Common myeloid progenitor, CD34-positive (primary cell): Measurements from ENCODE around the gene CDH13.

ENCODE experiments used
- CTCF ChIA-PET: fragments of 350-600 bp; sonication (Branson Sonifier 250); formaldehyde crosslinking; loops from one replicate; lab custom pipeline; 2021; ENCODE audit warnings: antibody characterized with exemption; lab: Charles Lee
- POLR2A ChIA-PET: fragments of 350-600 bp; sonication (Branson Sonifier 250); formaldehyde crosslinking; loops from one replicate; lab custom pipeline; 2021; ENCODE audit warnings: antibody characterized with exemption; lab: Charles Lee
- DNase-seq, 3 donors: peaks; one replicate each; pipeline versions ENCODE4 v3.0.0 to v3.0.0-alpha.2; 2013
- H3K27ac ChIP-seq, 2 experiments: 1 replicate in 1 of 2; 2 replicates in 1 of 2; pipeline ENCODE4 v1.7.0; 2013; ENCODE audit warnings: inconsistent platforms in 2 of 2, low read length in 2 of 2, mild to moderate bottlenecking in 2 of 2, low read depth in 1 of 2, moderate library complexity in 1 of 2; ENCODE audit not compliant: severe bottlenecking in 2 of 2, insufficient read depth in 1 of 2, poor library complexity in 1 of 2
- H3K27me3 ChIP-seq, 5 experiments: replicated peaks in 2 of 5; 1 replicate in 3 of 5; 2 replicates in 2 of 5; pipeline versions ENCODE4 v1.6.1 to v1.7.0; 2013; ENCODE audit warnings: low read length in 4 of 5, mild to moderate bottlenecking in 2 of 5, moderate library complexity in 2 of 5, inconsistent platforms in 1 of 5; ENCODE audit not compliant: insufficient read depth in 5 of 5, control insufficient read depth in 4 of 5
- H3K36me3 ChIP-seq, 4 experiments: 1 replicate in 2 of 4; 2 replicates in 2 of 4; pipeline versions ENCODE4 v1.6.1 to v1.7.0; 2013; ENCODE audit warnings: low read length in 3 of 4, control low read depth in 1 of 4, mild to moderate bottlenecking in 1 of 4; ENCODE audit not compliant: control insufficient read depth in 4 of 4, insufficient read depth in 4 of 4
- H3K4me1 ChIP-seq, 4 experiments: 1 replicate in 3 of 4; 2 replicates in 1 of 4; pipeline versions ENCODE4 v1.6.1 to v1.7.1; 2013; ENCODE audit warnings: low read length in 3 of 4, mild to moderate bottlenecking in 3 of 4, control low read depth in 1 of 4, inconsistent platforms in 1 of 4, moderate library complexity in 1 of 4; ENCODE audit not compliant: control insufficient read depth in 4 of 4, insufficient read depth in 4 of 4; ENCODE audit errors: control extremely low read depth in 1 of 4
- H3K4me3 ChIP-seq, 7 experiments: 1 replicate in 4 of 7; 2 replicates in 3 of 7; pipeline versions ENCODE4 v1.5.1 to v1.7.0; 2013; ENCODE audit warnings: mild to moderate bottlenecking in 7 of 7, low read length in 6 of 7, moderate library complexity in 6 of 7, inconsistent platforms in 2 of 7, low read depth in 2 of 7, control low read depth in 1 of 7; ENCODE audit not compliant: insufficient read depth in 4 of 7, control insufficient read depth in 1 of 7; ENCODE audit errors: extremely low read depth in 1 of 7
- H3K9me3 ChIP-seq, 5 experiments: 1 replicate in 4 of 5; 2 replicates in 1 of 5; pipeline versions ENCODE4 v1.6.1 to v1.7.1; 2013; ENCODE audit warnings: low read length in 4 of 5, mild to moderate bottlenecking in 2 of 5, inconsistent platforms in 1 of 5, low read depth in 1 of 5, moderate library complexity in 1 of 5; ENCODE audit not compliant: control insufficient read depth in 4 of 5, insufficient read depth in 2 of 5; ENCODE audit errors: control extremely low read depth in 1 of 5
- WGBS: methylation state at CpG from one replicate; pipeline ENCODE4 v1.1.5; 2013; ENCODE audit not compliant: insufficient coverage; 5-methylcytosine and 5-hydroxymethylcytosine counted together

The CDH13 gene

DNA sequence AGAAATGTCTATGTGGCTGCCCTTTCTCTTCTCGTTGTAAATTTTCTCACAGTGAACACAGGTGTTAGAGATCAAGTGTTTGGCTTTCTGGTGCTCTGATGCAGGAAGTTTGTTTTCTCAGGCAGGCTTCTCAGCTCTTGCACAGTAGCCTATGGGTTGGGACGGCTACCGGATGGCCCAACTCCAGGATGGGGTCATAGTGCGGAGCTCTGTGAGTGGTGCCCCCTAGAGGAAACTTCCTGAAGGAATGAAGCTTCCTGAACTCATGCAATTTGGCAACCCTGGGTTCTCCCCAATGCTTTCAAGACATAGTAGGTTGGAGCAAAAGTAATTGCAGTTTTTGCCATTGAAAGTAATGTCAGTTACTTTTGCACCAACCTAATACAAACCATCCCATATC lies 773.5 kb downstream of the CDH13 start:
- WGBS: 89% methylated on average over 3 of the region's 4 CpGs
- CTCF ChIA-PET: no interaction called here
- POLR2A ChIA-PET: no interaction called here

DNA sequence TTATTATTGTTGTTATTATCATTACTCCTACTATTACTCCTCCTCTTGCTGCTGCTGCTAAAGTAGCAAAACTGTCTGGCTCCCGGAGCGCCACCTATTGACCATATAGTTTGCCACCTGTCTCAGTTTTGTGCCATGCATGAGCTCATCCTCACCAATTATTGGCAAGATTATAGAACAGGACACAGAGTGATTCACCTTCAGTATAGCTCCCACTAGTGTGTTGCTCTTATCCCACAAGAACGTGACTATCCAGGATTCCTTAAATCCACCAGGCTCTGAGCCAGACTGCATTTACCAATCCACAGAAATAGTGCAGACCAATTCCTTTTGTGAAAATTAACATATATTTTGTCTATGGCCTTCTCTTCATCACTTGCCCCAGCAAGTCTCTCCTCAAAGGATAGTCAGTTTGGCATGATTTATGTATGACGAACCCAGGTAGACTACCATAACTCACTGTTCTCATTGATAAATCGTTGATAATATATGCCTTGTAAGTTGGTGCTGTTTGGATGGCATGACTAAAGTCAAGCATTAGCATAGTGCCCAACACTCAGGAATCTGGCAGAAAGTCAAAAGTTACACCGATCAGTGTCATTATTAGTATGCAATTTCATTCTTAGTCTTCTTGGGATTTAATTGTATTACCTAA lies 775.5 kb downstream of the CDH13 start:
- no peaks in the 10 kb centered on the region for H3K36me3 ChIP-seq
- no peak overlapping the region for H3K4me3 ChIP-seq
- no peak overlapping the region for H3K27ac ChIP-seq
- no peaks in the 10 kb centered on the region for H3K27me3 ChIP-seq
- H3K9me3 ChIP-seq: peaks cover 0 to 4% (median 0%) of the 10 kb centered on the region in 5 experiments
- 100% methylated on average over 4 of the region's 6 CpGs for WGBS
- H3K4me1 ChIP-seq: no peaks in the 10 kb centered on the region
- ChIA-PET CTCF (no interaction called here), POLR2A (no interaction called here)
- DNase-seq: no peak

More for the DNA sequence above, 773.5 kb downstream of the CDH13 start:
- H3K27ac ChIP-seq: no peak overlapping the region
- H3K4me1 ChIP-seq: no peaks in the 10 kb centered on the region
- H3K4me3 ChIP-seq: no peak overlapping the region
- no peaks in the 10 kb centered on the region for H3K27me3 ChIP-seq
- H3K9me3 ChIP-seq: peaks cover 0 to 4% (median 0%) of the 10 kb centered on the region in 5 experiments
- H3K36me3 ChIP-seq: no peaks in the 10 kb centered on the region
- no peak for DNase-seq

- Histone ChIP-seq H3K4me1 (no peaks in the 10 kb centered on the region), H3K27ac (no peak overlapping the region), H3K27me3 (peaks cover 0 to 2% (median 0%) of the 10 kb centered on the region in 5 experiments), H3K4me3 (no peak overlapping the region), H3K36me3 (no peaks in the 10 kb centered on the region), H3K9me3 (peaks cover 0 to 4% (median 0%) of the 10 kb centered on the region in 5 experiments)
- ChIA-PET POLR2A (no interaction called here), CTCF (no interaction called here)
- DNase-seq: no peak
- WGBS: 50% methylated on average over 2 of the region's 4 CpGs
These were observed 776.2 kb downstream of the CDH13 start for GRCh38 chr16:83402967-83403366.

DNA sequence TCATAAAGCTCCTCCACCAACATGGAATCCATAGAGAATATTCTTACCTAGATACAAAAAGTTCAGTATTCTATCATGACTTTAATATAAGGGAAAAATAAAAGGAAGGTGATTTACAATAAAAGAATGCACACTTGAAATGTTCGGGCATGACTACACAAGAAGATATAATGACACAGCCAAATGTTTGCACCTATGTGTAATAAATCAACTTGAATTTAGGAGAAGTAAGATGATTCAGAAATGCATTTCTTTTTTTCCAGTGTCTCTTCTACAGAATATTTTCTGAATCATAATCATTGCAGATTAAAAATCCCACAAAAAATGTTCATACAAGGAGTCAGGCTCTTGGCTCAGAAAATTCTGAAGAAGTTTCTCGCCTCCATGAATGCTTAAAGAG lies 777.0 kb downstream of the CDH13 start:
- no peaks in the 10 kb centered on the region for H3K4me1 ChIP-seq
- DNase-seq: no peak
- peaks cover 0 to 2% (median 0%) of the 10 kb centered on the region in 5 experiments for H3K27me3 ChIP-seq
- peaks cover 0 to 4% (median 0%) of the 10 kb centered on the region in 5 experiments for H3K9me3 ChIP-seq
- H3K4me3 ChIP-seq: no peak overlapping the region
- H3K27ac ChIP-seq: no peak overlapping the region
- CTCF ChIA-PET: no interaction called here
- no CpG with 5 or more reads among the region's 2 CpGs for WGBS
- POLR2A ChIA-PET: no interaction called here
- no peaks in the 10 kb centered on the region for H3K36me3 ChIP-seq

GRCh38 chr16:83404261-83404660 lies 777.5 kb downstream of the CDH13 start:
- Histone ChIP-seq H3K36me3 (no peaks in the 10 kb centered on the region), H3K4me1 (no peaks in the 10 kb centered on the region), H3K9me3 (peaks cover 0 to 4% (median 0%) of the 10 kb centered on the region in 5 experiments), H3K4me3 (no peak overlapping the region), H3K27ac (no peak overlapping the region), H3K27me3 (peaks cover 0 to 2% (median 0%) of the 10 kb centered on the region in 5 experiments)
- ChIA-PET POLR2A (no interaction called here), CTCF (interaction anchor here (0.7 to 1.1 kb wide), 2 partner anchors 21 to 41 kb away, joined by 3 read pairs; no protein-coding TSS in a partner anchor)
- no CpG with 5 or more reads among the region's 3 CpGs for WGBS
- no peak for DNase-seq

- no peaks in the 10 kb centered on the region for H3K36me3 ChIP-seq
- 83% methylated on average over 3 of the region's 5 CpGs for WGBS
- H3K4me3 ChIP-seq: no peak overlapping the region
- no peak overlapping the region for H3K27ac ChIP-seq
- DNase-seq: no peak
- CTCF ChIA-PET: no interaction called here
- H3K4me1 ChIP-seq: no peaks in the 10 kb centered on the region
- no peaks in the 10 kb centered on the region for H3K9me3 ChIP-seq
- peaks cover 0 to 2% (median 0%) of the 10 kb centered on the region in 5 experiments for H3K27me3 ChIP-seq
- POLR2A ChIA-PET: no interaction called here
These were observed 781.2 kb downstream of the CDH13 start for GRCh38 chr16:83407928-83408327.

- CTCF ChIA-PET: no interaction called here
- Histone ChIP-seq H3K27me3 (peaks cover 0 to 2% (median 0%) of the 10 kb centered on the region in 5 experiments), H3K36me3 (no peaks in the 10 kb centered on the region), H3K4me1 (no peaks in the 10 kb centered on the region), H3K9me3 (no peaks in the 10 kb centered on the region), H3K4me3 (no peak overlapping the region), H3K27ac (no peak overlapping the region)
- DNase-seq: no peak
- POLR2A ChIA-PET: no interaction called here
- 97% methylated on average over 3 of the region's 3 CpGs for WGBS
These were observed 782.6 kb downstream of the CDH13 start for GRCh38 chr16:83409347-83409746.
